Ishikawa (cell line): ENCODE measurements around the gene FBXO8.

Source experiments
- CEBPB ChIP-seq: IDR thresholded peaks from 2 replicates; pipeline ENCODE4 v1.6.1; 2012
- CREB1 ChIP-seq: IDR thresholded peaks from 2 replicates; pipeline ENCODE4 v1.6.1; 2012; ENCODE audit warnings: low read depth
- EGR1 ChIP-seq: IDR thresholded peaks from 2 replicates; pipeline ENCODE4 v1.6.1; 2012
- EP300 ChIP-seq: IDR thresholded peaks from 2 replicates; pipeline ENCODE4 v1.6.1; 2012; ENCODE audit warnings: borderline replicate concordance
- FOXM1 ChIP-seq: IDR thresholded peaks from 2 replicates; pipeline ENCODE4 v1.6.1; 2012; ENCODE audit warnings: low read depth, borderline replicate concordance
- NFIC ChIP-seq: IDR thresholded peaks from 2 replicates; pipeline ENCODE4 v1.6.1; 2012
- RAD21 ChIP-seq: IDR thresholded peaks from 2 replicates; pipeline ENCODE4 v1.6.1; 2012; ENCODE audit warnings: low read depth
- TAF1 ChIP-seq: IDR thresholded peaks from 2 replicates; pipeline ENCODE4 v1.6.1; 2012; ENCODE audit warnings: low read depth, mild to moderate bottlenecking
- TCF12 ChIP-seq: IDR thresholded peaks from 2 replicates; pipeline ENCODE4 v1.6.1; 2012; ENCODE audit warnings: low read depth
- TEAD4 ChIP-seq: IDR thresholded peaks from 2 replicates; pipeline ENCODE4 v1.6.1; 2012
- YY1 ChIP-seq: IDR thresholded peaks from 2 replicates; pipeline ENCODE4 v1.6.1; 2012; ENCODE audit warnings: low read depth
- ZBTB7A ChIP-seq: IDR thresholded peaks from 2 replicates; pipeline ENCODE4 v1.6.1; 2012; ENCODE audit warnings: low read depth
- TF ChIP-seq, protein P1 (sequence below): IDR thresholded peaks from 2 replicates; pipeline ENCODE4 v1.6.1; 2012
- TF ChIP-seq, protein P2 (sequence below): IDR thresholded peaks from 2 replicates; pipeline ENCODE4 v1.6.1; 2012
- TF ChIP-seq, protein P3 (sequence below): IDR thresholded peaks from 2 replicates; pipeline ENCODE4 v1.6.1; 2012; ENCODE audit warnings: low read depth, mild to moderate bottlenecking

The FBXO8 gene

DNA sequence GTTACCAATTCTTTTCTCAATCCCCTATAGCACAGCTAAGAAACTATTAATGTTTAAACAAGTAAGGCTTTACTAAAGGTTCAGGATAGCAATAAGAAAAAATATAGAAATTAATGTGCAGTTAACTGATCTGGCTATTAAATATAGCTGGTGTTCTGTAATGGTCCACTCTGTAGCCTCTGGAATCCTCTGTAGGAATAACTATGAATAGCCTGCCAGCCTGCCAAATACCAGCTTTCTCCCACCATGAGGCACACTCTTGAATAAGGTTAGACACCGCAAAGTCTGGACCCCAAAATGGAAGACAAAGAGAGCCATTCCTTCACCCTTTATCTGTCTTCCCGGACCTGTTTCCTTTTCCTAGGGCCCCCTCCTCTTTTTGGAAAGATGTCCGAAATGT, 30.8 kb upstream of the FBXO8 start:
- TF ChIP-seq CEBPB (no peak), RAD21 (no peak), EGR1 (no peak), YY1 (no peak), TAF1 (no peak), EP300 (no peak), CREB1 (no peak)
- TF ChIP-seq, protein P1, sequence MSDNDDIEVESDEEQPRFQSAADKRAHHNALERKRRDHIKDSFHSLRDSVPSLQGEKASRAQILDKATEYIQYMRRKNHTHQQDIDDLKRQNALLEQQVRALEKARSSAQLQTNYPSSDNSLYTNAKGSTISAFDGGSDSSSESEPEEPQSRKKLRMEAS, result no peak

DNA sequence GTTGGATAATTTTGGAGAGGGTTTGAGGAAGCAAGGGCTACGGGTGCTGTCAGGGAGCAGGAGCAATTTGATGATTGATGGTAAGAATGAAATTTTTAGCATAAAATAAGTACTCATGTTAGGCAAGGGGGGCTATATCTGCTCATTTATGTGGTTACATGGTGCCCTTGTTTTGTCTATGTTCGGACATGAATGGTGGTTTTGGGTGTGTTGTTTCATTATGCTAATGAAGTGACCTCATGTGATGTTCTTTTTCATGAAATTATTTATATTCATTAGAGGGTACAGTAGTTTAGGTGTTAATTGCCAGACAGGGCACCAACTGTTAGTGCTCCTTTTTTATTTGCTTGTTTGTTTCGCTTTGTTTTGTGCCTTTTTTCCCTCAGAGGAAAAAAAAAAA, 29.5 kb upstream of the FBXO8 start:
- no peak for TF ChIP-seq TAF1
- TF ChIP-seq EP300, result no peak
- TF ChIP-seq FOXM1, result no peak
- TF ChIP-seq, protein P2, sequence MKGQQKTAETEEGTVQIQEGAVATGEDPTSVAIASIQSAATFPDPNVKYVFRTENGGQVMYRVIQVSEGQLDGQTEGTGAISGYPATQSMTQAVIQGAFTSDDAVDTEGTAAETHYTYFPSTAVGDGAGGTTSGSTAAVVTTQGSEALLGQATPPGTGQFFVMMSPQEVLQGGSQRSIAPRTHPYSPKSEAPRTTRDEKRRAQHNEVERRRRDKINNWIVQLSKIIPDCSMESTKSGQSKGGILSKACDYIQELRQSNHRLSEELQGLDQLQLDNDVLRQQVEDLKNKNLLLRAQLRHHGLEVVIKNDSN, result no peak
- TF ChIP-seq EGR1, result no peak
- TF ChIP-seq TCF12, result no peak
- TF ChIP-seq RAD21, result no peak
- no peak for TF ChIP-seq ZBTB7A
- no peak for TF ChIP-seq NFIC

DNA sequence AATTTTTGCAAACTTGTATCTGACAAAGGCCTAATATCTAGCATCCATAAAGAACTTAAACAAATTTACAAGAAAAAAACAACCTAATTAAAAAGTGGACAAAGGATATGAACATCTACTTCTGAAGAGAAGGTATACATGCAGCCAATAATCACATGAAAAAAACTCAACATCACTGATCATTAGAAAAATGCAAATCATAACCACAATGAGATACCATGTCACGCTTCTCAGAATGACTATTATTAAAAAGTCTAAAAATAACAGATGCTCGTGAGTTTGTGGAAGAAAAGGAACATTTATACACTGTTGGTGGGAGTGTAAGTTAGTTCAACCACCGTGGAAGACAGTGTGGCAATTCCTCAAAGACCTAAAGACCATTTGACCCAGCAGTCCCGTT, 24.2 kb upstream of the FBXO8 start:
- TF ChIP-seq, protein P1, result no peak
- TF ChIP-seq TCF12 (no peak), NFIC (no peak), EGR1 (no peak), YY1 (no peak), TAF1 (no peak), FOXM1 (no peak), ZBTB7A (no peak), RAD21 (no peak), CREB1 (no peak), TEAD4 (no peak)
- TF ChIP-seq, protein P2, result no peak
- TF ChIP-seq, protein P3, sequence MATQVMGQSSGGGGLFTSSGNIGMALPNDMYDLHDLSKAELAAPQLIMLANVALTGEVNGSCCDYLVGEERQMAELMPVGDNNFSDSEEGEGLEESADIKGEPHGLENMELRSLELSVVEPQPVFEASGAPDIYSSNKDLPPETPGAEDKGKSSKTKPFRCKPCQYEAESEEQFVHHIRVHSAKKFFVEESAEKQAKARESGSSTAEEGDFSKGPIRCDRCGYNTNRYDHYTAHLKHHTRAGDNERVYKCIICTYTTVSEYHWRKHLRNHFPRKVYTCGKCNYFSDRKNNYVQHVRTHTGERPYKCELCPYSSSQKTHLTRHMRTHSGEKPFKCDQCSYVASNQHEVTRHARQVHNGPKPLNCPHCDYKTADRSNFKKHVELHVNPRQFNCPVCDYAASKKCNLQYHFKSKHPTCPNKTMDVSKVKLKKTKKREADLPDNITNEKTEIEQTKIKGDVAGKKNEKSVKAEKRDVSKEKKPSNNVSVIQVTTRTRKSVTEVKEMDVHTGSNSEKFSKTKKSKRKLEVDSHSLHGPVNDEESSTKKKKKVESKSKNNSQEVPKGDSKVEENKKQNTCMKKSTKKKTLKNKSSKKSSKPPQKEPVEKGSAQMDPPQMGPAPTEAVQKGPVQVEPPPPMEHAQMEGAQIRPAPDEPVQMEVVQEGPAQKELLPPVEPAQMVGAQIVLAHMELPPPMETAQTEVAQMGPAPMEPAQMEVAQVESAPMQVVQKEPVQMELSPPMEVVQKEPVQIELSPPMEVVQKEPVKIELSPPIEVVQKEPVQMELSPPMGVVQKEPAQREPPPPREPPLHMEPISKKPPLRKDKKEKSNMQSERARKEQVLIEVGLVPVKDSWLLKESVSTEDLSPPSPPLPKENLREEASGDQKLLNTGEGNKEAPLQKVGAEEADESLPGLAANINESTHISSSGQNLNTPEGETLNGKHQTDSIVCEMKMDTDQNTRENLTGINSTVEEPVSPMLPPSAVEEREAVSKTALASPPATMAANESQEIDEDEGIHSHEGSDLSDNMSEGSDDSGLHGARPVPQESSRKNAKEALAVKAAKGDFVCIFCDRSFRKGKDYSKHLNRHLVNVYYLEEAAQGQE, result no peak

DNA sequence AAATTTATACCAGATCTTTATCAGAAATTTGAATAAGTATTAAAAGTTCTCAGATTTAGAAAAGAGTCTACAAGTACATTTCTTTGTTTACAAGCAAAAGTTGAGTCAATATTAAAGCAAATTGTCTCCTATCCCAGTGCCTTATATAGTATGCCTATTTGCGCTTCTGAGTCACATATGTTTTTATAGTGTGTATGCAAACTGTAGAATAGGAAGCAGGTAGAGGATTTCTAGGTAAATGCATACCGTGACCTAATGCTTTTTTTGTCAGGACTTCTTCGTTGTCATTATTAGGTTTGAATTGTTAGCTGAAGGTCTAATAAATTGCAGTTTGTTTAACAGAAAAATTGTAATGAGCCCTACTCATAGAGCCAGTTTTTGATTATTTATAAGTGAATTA, 22.5 kb upstream of the FBXO8 start:
- TF ChIP-seq, protein P2, result no peak
- TF ChIP-seq TCF12 (no peak), RAD21 (no peak)
- TF ChIP-seq, protein P1, result no peak

DNA sequence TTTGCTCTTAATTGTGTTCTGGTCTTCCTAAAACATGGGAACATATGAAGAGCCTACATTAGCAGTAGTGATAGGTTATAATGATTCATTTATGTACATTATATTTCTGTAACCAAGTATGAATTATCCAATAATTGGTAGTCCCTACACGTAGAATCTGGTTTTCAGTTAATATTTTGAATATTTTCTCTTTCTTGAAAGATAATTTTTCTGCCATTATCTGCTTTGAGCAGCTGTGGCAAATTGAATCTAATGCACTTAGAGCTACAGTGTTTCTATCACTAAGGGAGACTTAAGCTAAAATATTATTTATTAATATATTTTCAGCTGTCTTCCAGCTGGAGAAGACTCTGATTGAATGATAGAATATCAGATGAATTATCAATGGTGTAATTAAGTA, 21.2 kb upstream of the FBXO8 start:
- TF ChIP-seq CREB1, result no peak
- no peak for TF ChIP-seq TCF12
- TF ChIP-seq, protein P1, result no peak
- TF ChIP-seq EP300, result no peak
- TF ChIP-seq TAF1, result no peak
- TF ChIP-seq, protein P3, result no peak
- no peak for TF ChIP-seq EGR1
- TF ChIP-seq YY1, result no peak
- no peak for TF ChIP-seq NFIC
- TF ChIP-seq, protein P2, result no peak
- no peak for TF ChIP-seq CEBPB
- TF ChIP-seq RAD21, result no peak
